GM18517 (cell line): ENCODE results near the gene THEM5.

Experiments used
- ATAC-seq: cut with Tn5 transposase; IDR thresholded peaks from one replicate; pipeline ENCODE4 v1.9.1; 2021; ENCODE audit warnings: mild to moderate bottlenecking, moderate library complexity; ENCODE audit not compliant: unreplicated experiment

The THEM5 gene

DNA sequence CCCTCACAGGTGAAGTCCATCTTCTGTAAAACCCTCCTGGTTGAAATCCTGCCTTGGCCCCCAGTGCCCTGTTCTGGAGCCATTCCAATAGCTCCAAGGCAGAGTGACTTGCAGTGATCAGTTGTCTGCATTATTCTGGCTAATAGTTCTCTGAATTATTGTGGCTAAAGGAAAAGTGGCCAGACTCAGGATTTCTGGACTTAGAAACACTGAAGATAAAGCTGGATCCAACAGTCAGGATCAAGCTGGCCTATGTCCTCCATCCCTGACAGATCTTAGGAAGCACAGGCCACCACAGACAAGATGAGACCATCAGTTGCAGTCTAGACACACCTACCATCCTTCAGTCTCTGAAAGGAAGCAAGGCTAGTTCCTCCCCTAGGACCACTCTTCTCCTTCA, 13.1 kb downstream of the THEM5 start:
- no peak for ATAC-seq

DNA sequence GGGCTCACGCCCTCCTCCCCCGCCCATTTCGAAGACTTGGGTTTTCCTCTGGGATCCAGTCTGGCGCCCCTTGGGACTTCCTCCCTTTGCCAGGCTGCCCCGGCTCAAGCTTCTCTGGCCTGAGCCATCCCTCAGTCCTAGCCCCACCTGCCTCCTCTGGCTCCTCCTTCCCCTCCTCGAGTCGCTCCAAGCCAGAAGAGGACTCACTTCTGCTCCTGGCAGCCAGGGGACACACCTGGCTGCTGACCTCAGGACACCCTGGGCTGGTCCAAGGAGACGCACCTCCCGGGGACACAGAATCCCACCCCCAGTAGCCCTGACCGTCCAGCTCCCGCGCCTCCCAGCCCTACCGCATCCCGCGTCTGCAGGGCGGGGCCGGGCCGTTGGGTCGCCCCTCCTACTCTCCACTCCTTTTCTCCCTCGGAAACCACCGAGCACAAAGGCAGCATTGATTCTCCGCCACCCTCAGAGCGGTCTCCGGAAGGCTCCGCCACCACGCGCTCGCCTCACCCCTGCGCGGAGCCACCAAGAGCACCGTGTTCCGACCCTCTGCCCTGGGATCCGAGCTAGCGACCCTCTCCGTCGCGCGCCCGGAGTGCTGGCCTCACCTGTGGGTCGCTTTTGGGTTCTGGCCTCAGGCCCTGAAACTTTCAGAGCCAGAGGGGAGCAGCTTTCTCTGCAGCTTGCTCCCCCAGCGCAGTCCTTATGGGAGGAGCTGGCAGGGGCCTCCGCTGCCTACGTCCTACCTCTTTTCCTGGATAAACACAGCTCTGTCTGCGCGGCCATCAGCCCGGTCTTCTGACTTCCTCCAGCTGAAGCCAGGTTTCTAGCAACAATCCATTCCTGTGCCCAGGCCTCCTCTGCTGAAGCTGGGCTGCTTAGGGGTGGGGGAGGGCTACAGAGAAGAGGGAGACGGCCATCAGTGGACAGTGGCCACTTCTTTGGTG, 13.8 kb downstream of the THEM5 start, which contains the start of gene C2CD4D:
C2CD4D (minus strand) TSS at position 364 of the 947 bp plus-strand sequence. CDS start 831 bp downstream, outside the sequence.
- no peak for ATAC-seq

DNA sequence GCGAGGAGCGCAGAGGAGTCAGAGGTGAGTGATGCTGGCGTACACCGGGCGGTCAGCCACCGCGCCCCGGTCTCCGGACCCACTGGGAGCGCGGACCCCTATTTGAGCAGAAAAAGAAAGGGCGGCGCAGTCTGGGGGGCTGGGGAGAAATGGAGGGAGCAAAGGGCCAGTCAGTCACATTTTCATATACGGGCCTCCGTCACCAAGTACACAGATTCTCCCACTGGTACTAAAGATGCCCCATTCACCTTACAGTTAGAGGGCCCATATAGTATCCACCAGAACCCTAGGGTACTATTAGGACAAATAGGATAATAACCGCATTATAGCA, 14.5 kb downstream of the THEM5 start:
- ATAC-seq: no peak

DNA sequence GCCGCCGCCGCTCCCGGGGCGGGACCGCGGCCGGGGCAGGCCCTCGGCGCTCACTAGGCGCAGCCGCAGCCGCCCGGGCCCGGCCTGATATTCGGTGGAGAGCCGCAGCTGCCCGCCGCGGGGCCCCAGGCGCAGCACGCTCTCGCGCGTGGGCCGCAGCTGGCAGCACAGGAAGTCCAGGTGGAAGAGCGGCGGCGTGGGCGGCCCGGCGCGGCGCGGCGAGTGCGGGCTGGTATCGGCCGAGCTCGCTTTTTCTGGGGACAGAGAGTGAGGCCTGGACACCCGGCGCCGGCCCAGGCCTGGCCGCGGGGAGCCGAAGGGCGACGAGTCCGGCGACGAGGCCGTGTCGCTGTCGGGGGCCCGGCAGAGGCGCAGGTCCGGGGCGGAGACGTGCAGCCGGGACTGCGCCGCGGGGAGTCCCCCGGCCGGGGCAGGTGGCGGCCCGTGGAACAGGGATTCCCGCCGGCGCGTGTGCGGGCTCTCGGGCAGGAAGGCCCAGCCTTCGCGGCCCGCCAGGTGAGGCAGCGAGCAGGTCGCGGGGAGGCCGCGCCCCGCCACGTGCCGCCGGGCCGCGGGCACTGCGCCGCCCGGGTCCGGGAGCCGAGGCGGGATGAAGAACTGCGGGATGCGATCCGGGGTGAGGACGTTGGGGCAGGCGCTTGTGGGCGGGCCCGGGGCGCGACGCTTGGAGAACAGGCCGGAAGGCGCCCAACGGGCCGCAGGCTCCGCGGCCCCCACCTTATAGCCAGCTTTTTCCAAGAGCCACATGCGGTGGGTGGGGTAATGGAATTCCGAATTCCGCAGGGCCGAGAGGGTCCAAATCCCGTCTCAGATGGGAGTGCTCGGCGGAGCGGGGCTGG, 15.1 kb downstream of the THEM5 start:
- ATAC-seq: no peak

DNA sequence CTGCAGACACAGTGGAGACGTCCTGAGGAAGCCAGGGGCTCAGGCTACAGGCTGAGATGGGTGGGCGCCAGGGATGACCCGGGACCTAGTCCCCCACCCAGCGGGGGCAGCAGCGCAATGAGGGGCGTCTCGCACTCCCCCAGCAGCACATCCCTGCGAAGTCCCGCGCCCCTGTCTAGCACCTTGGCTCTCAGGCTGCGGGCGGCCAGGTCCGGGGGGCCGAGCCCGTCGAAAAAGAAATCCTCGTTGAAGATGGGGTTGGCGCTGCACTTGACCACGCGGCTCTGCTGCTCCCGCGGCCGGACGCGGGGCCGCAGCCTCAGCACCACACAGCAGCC, 15.7 kb downstream of the THEM5 start:
- ATAC-seq: no peak

DNA sequence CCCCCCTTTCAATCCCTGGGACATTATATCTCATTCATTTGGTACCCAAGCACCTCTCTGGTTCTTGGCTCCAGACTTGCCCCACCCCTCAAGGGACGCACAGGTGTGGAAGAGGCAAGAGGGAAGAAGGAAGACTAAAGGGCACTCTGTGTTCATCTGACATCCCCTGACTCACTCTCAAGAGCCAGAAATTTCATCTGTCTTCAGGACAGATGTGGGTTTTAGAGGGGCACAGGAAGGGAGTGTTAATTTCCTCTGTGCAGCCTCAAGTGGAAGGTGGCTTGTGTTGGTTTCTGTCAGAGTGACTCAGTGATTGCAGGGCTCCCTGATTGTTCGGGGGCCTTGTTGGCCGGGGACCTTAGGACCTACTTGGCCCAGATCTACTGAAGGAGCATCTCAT, 16.3 kb downstream of the THEM5 start:
- ATAC-seq: no peak

DNA sequence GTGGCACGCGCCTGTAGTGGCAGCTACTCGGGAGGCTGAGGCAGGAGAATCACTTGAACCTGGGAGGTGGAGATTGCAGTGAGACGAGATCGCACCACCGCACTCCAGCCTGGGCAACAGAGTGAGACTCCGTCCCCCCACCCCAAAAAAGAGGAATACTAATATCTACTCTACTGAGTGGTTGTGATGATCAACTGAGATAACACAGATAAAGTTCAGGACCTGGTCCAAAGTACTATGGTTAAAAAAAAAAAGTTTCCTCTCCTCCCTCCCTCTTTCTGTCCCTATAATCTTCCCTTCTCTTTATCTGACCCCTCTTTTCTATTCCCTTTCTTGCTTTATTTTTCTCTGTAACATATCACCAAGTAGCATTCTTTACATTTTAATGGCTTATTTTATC, 17.9 kb downstream of the THEM5 start:
- no peak for ATAC-seq

DNA sequence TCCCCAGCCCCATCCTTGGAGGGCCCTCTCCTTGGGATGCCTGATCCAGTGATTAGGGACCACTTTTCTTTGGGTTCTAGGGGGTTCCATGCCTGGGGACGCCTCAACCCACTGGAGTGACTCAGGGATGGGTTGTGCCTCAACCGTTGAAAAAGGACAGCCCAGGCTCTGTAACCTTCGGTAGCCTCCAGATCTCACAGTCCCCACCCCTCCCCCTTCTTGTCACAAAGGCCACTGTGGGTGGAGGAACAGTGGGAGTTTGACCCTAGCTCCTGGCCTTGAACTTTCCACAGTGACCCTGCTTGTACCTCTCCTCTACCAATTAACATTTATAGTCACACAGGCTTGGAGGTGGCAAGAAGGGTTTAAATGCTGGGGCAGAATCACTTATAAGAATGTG, 19.3 kb downstream of the THEM5 start:
- no peak for ATAC-seq

DNA sequence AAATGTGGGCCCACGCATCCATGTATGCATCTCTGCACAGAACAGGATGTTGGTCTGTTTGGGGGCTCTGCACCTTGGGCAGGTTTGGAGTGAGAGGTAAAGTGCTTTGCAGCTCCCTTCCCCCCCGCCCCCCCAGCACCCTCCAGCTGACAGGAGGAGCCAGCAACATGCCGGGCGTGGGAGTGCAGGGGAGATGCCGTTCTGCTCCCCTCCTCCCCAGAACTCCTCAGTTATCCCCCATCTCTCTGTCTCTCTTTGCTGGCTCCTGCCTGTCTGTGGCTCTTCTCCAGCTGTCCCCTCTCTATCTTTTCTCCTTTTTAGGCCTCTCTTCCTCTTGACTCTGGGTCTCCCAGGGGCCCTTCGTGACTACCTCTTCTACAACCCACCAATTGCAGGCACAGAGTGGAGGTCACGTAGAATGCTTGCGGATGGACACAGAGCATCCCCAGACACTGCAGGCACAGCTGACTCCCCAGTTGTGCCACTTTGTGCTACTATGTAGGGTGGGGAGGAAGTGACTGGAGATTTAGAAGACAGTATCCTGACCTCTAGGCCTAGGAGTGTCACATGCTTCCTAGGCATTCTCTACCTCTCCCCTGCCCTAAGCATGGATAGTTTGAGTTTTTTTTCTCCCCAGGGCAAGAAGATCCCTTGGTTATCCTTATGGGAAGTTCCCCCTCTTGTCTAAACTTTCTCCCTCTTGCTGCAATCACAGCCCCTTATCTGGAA, 20.2 kb downstream of the THEM5 start:
- no peak for ATAC-seq

DNA sequence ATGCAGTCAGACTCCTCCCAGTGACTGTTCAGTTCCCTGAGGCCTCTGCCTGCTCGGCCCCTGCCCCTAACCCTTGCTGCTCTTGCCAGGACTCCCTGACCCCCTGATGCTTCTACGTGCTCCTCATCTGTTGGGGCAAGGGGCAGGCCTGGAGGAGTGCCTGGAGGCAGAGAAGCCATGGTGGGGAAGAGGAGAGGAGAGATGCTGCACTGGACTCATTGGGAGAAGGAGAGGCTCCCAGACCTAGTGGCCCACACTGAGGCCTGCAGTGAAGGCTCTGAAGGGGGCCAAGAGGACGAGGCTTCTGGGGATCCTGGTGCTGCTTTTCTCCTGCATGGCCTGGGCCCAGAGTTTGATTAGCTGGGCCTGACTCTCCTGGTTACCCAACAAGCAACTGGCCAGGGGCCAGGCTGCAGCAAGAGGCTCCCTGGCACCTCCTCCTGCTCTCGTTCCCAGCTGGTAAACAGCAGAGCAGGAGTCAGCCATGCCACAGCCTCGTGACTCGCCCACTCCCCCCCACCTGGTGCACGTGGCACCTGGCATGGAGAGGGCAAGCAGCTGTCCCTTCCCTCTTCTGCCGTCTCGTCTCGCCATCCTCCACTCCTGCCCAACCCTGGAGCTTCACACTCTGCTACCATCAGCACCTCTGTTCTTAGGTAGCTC, 21.1 kb downstream of the THEM5 start:
- no peak for ATAC-seq

DNA sequence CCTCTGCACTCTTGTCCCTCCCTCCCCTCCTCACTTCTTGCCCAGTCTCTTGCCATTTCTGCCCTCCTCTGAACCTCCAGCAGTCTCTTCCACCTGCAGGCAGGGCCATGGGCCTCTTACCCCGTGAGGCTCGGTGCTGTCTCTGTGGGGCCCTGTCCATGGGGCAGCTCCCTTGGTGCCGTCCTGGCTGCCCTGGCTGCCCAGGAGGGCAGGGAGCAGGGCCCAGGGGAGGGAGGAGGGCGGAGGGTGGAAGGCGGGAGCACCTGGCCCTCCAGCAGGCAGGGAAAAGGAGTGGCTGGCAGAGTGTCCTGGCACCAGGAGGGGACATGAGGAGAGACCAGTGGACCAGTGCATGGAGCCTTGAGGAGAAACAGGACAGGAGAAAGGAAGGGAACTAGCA, 21.9 kb downstream of the THEM5 start, which contains the start of gene RORC:
RORC (minus strand) TSS at position 198 of the 400 bp plus-strand sequence; CDS start at position 160, 38 bp downstream.
- no peak for ATAC-seq

DNA sequence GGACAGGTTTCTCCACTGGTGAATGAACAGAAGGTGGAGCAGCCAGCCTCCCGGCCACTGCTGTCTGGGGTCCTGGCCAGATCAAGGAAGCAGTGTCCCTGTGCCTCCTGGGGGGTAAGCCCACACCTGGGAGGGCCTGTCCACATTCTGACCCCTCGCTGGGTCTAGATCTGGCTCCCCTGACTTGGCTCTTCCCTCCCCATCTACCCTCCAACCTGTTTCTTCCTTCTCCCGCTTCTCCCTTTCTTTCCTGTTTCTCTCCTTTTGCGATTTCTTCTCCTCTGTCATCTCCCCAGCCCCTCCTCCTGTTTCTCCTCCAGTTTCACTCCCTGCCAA, 22.3 kb downstream of the THEM5 start:
- ATAC-seq: no peak

DNA sequence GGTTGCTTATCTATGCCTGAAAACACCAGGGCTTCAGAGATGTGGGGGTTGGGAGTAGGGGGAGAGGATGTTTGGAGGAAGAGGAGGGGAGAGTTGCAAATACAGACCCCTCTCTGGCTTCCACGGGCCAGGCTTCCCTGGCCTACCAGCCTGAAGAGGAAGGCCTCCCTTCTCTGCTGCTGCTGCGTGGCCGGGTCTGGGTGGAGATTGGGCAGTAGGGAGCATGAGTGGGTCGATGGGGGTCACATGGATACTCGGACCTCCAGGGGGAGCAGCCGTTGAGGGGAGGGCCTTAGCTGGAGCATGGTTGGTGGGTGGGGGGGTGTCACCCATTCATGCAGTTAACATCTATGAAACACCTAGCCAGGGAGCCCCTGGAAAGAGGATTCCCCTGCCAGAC, 23.5 kb downstream of the THEM5 start:
- no peak for ATAC-seq

DNA sequence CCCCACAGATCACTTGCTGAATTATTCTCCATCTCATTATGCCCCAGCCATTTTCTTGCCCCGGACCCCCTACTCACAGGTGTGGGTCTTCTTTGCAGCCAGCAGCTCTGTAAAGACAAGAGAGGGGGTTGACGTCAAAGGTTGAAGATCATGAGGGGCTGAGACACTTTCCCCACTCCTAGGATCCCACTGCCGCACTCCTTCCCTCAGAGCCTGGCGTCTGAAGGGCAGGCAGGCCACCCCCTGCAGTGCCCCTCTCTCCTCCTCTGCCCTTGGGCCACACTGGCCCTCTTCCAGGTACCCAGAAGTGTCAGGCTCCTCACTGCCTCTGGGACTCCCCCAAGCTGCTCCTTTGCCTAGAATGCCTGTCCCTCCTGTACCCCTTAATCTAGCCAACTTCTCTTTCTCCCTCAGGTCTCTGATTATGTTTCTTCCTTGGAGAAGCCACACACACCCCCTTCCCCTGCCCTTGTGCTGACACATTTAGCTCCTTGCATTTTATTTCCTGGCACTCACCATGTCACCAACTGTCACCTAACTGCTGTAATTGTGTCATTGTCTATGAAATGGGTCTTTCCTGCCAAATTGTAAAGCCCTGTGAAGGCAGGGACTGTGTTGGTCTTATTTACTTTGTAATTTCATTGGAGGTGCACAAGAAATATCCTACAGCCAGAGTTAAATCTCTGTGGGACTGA, 24.0 kb downstream of the THEM5 start:
- no peak for ATAC-seq

DNA sequence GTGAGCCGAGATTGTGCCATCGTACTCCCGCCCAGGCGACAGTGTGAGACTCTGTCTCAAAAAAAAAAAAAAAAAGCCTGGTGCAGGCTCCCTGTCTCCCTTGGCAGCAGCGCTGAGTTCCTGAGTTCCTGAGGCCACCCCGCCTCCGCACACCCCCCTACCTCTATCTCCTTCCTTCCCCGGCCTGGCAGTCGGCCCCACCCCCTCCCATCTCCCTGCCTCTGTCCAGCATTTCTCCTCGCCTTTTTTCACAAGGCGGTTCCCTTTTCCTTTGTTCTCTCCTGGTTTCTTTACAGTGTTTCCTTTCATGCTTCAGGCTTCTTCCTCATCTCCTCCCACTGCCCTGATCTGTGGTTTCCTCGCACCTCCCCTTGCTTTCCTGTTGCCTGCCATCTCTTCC, 24.6 kb downstream of the THEM5 start:
- ATAC-seq: no peak

DNA sequence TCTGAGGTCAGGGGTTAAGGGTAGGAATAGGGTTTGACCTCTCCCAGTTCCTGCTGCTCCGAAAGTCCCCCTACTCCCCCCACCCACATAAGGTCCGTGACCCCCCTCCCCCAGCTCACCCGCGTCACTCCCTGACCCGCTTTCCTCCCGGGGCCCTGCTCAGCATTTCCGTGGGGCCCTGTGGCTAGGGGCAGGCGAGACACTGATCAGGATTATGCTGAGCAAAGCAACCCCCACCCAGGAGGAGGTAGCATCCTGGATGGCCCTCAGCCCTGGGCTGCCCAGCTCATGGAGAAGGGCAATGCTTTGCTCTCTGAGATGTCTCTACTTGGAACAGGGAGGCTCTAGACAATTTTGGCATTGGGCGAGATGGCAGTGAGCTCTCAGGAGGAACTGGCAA, 25.7 kb downstream of the THEM5 start:
- no peak for ATAC-seq

DNA sequence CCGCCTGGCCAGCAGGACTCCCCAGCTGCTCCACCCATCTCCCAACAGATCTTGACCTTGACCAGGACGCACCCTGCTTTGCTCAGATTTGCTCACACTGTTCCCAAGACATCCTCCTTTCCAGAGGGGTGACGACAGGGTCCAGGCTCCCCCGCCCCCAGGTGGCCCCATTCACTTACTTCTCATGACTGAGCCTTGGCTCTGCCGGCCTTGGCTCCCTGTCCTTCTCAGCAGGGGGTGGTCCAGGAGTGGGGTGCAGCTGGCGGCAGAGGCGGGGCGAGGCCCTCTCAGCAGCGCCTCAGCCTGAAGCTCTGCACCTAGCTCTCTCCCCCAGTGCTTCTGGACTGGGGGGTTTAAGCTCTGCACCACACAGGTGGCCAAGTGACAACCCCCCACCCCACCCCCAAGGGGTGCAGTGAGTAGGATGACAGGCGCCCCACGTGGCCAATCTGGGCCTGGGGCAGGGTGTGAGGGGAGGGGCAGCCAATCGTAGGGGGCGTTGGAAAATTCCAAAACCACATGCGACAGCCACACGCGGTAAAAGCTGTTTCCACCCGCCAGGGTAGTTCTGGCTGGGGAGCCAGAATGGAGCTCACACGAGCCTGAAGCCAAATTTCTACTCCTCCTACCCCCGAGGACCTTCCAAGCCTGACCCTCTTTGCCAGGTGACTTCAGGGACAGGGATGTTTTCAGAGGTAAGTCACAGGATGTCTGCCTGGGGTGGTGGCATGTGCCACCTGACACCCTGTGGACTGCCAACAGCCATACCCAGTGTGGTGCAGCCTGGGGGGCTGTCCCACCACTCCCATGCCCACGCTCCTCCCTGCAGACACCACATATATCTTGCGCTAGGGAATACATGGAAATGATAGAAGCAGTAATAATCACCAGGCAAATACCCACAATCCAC, 27.5 kb downstream of the THEM5 start:
- no peak for ATAC-seq

DNA sequence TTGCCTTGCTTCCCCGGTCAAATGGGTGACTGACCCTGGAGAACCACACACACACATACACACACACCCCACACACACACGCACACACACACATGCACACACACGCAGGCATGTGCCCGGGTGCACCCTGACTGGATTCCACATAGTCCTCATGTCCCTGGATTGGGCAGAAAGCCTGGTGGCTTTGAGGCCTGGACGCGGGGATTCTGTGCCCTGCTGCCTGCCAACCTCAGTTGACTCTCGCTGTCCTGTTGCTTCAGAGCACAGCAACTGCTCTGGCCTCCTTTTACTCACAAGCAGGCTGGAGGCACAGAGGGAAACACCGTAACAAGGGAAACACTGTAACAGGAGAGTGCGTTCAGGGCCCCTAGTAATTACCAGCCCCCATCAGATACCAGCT, 28.3 kb downstream of the THEM5 start:
- no peak for ATAC-seq

DNA sequence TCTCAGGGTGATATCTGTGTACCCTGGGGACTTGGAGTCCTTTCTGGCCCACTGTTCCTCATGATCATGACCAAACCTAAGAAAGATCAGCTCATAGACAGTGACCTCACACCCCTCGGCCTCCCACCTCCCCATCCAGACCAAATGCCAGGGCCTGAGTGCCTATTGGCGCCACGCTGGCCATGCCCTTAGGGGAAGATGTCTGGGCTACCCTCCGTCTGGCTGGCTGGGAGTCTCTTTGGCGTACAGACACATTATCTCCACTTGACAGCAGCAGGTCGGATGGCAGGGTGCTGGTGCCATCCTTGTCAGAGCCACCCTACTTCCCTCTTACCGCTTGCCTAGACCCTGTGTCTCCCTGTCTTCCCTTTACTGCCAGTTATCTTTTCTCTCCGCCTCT, 30.3 kb downstream of the THEM5 start:
- no peak for ATAC-seq
